ENCODE results near the gene ALDH18A1. TPM values are rescaled to one million over a fixed set of nuclear protein-coding genes. Genes with fewer than 3 reads are reported as not detected.

ALDH18A1 gene
- total RNA-seq, 1 experiment from 2014 or later: 114 TPM

- no peak overlapping the region for H4K8ac ChIP-seq (replicated peaks; ENCODE audit: insufficient read length, low read depth, low read length)
- no peak overlapping the region for H3K27ac Mint-ChIP-seq
- H3K9me3 ChIP-seq (ENCODE audit: control insufficient read depth, low read depth, low read length): no peaks in the 10 kb centered on the region
- H2AFZ ChIP-seq (ENCODE audit: low read length): no peak overlapping the region
- no peak overlapping the region for H3T11ph ChIP-seq (ENCODE audit: low read length)
- no peak overlapping the region for H3K18ac ChIP-seq (ENCODE audit: insufficient read length, low read depth, low read length)
- H2BK20ac ChIP-seq (ENCODE audit: low read depth, low read length, poor library complexity, severe bottlenecking): no peak overlapping the region
- no peaks in the 10 kb centered on the region for H3K79me1 ChIP-seq (ENCODE audit: insufficient read depth, low read depth, low read length, poor library complexity, severe bottlenecking)
- H3K4ac ChIP-seq (ENCODE audit: low read depth, low read length): no peak overlapping the region
- H3K79me2 ChIP-seq (ENCODE audit: insufficient read depth, low read length): peaks cover 3% of the 10 kb centered on the region; the same call in 1 of the 2 replicates
- TF ChIP-seq CTCF (conservative IDR thresholded peaks at IDR 0.05): no peak
- peaks cover 0 to 6% (median 4%) of the 10 kb centered on the region in 3 experiments; a peak in 4 of 7 replicates for H3K36me3 Mint-ChIP-seq (ENCODE audit: insufficient read depth in 1 of 3, low read depth in 3 of 3)
- H4K91ac ChIP-seq (ENCODE audit: insufficient read length, low read depth, low read length): no peak overlapping the region
- no peaks in the 10 kb centered on the region for H3K27me3 ChIP-seq (ENCODE audit: insufficient read depth, low read length)
- no peak overlapping the region for H3K27ac ChIP-seq (ENCODE audit: insufficient read length, low read depth, low read length)
- peaks cover 9% of the 10 kb centered on the region in 2 experiments for H3K4me1 Mint-ChIP-seq
- no peak overlapping the region for H2BK120ac ChIP-seq (ENCODE audit: low read depth, low read length, poor library complexity, severe bottlenecking)
- no peak overlapping the region for H2AK5ac ChIP-seq (ENCODE audit: insufficient read length, low read length)
- no peak overlapping the region for H4K5ac ChIP-seq (ENCODE audit: insufficient read length, low read depth, low read length)
- DNase-seq: no peak
- H3K4me3 Mint-ChIP-seq: no peak overlapping the region
- H3K9me3 Mint-ChIP-seq: no peaks in the 10 kb centered on the region
- H3K4me1 ChIP-seq (ENCODE audit: insufficient read depth, low read length): no peaks in the 10 kb centered on the region; the same call in 1 of the 2 replicates
- H3K23ac ChIP-seq (ENCODE audit: insufficient read length, low read depth, low read length): no peak overlapping the region
- H2BK5ac ChIP-seq (ENCODE audit: insufficient read length, low read length): no peak overlapping the region
- no peaks in the 10 kb centered on the region for H4K20me1 ChIP-seq (ENCODE audit: control insufficient read depth, insufficient read depth, insufficient read length)
- peaks cover 8% of the 10 kb centered on the region for H3K23me2 ChIP-seq (ENCODE audit: insufficient read length, low read depth, low read length, poor library complexity, severe bottlenecking)
- no peak overlapping the region for H3K9ac ChIP-seq (ENCODE audit: extremely low read depth, insufficient read length, low read length)
- no peak overlapping the region for H3K4me2 ChIP-seq (ENCODE audit: insufficient read depth, insufficient read length, low read length)
- no peak overlapping the region for H3K14ac ChIP-seq (ENCODE audit: insufficient read depth, low read length)
- H3K27me3 Mint-ChIP-seq (ENCODE audit: low read depth): no peaks in the 10 kb centered on the region; the same call in 1 of the 2 replicates
- no peak overlapping the region for H2BK12ac ChIP-seq (ENCODE audit: insufficient read length, low read depth, low read length)
- no peak overlapping the region for H3K56ac ChIP-seq (ENCODE audit: insufficient read length, low read depth, low read length)
- H2BK15ac ChIP-seq (ENCODE audit: low read depth, low read length): no peak overlapping the region
Observed at GRCh38 chr10:95660283-95660682, 3.8 kb upstream of the ALDH18A1 start.

Data from H9 (cell line).